Stimulated activated CD4-positive, alpha-beta T cell treated with anti-CD3 and anti-CD28 coated beads, Interleukin-1b, Interleukin-23, amount 100 ng/mL, for 4 hours (primary cell): ENCODE data around the gene SDR9C7.
"Not testable (repeated sequence)": the region's sequence is repeated elsewhere in the genome, so short reads cannot be mapped to it uniquely, and the experiment has no call there.

Experiments
- DNase-seq, 2 donors: peaks; one replicate each; pipeline ENCODE4 v3.0.0-alpha.2; 2020; ENCODE audit warnings: low read depth in 2 of 2

SDR9C7 gene

GRCh38 chr12:56933826-56934625, at the start of gene SDR9C7:
SDR9C7 (minus strand) TSS chr12:56934408; CDS start chr12:56934261, 147 bp downstream.
- no peak for DNase-seq

DNA sequence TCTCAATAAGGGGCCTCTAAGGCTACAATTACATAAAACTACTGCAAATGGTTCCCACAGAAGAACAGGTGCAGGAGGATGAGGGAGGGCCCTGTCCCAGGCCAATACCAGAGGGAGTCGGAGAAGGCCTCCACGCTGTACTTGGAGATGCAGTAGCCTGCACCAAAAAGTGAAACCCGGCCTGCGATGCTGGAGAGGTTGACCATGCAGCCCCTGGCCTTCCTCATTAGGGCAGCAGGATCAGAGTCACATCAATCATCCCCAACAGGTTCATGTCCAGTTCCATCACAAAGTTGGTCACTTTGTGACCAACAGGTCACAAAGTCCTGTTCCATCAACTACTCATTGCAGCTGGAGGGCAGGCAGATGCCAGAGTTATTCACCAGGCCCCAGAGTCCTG, 49.2 kb upstream of the SDR9C7 start:
- DNase-seq: no peak

DNA sequence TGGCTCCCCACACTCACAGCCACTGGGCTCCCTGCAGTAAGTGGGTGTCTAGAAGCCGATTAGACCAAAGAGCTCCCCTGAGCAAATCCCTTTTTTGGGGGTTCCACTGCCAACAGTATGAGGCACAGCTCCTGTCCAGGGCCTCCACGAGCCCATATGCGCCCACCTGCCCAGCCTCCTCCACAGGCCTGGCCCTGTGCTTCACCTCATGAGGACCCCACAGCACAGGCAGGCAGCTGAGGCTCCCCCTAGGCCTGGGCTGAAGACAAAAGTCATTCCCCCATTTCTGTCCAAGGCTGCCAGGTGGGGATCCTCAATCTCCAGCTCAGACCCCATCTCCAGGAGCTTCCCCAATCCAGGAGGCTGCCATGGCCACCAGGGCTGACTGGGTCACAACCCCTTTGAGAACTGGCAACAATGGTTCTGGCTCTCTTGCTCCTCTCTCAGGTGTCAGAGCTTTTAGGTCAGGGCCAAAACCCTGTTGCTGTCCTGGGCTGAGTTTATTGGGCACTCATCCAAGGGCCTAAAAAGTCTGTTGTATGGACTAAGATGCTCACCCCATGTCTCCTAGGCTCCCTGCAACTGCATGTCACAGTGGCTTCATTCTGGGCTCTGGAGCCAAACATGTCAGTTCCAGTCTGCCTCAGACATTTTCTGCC, 48.5 kb upstream of the SDR9C7 start:
- not testable (repeated sequence) for DNase-seq

GRCh38 chr12:56980941-56981530, 46.8 kb upstream of the SDR9C7 start:
- DNase-seq: no peak

- no peak for DNase-seq
Measured at GRCh38 chr12:56980268-56980667, 46.1 kb upstream of the SDR9C7 start.

DNA sequence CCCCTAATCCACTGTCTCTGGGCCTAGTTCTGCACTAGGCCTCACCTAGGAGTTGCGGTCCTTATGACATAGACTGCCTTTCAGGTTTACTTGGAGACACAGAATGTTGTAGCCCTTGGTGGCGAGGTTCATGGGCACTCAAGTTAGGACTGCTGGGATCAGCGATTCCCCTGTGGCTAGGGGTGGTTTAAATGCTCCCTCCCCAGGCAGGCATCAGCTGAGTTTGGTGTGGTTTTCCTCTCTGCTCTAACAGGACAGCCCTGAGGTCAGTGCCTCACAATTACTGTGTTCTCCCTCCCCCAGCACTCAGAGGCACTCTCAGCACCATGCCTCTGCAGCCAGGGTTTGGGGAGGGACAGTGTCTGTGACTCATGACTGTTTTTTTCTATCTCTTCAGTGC, 45.4 kb upstream of the SDR9C7 start:
- no peak for DNase-seq

GRCh38 chr12:56978397-56979138, 44.4 kb upstream of the SDR9C7 start:
- no peak for DNase-seq

GRCh38 chr12:56977361-56977760, 43.2 kb upstream of the SDR9C7 start:
- DNase-seq: not testable (repeated sequence)

- DNase-seq: not testable (repeated sequence)
Measured at GRCh38 chr12:56974224-56974623, 40.0 kb upstream of the SDR9C7 start.

DNA sequence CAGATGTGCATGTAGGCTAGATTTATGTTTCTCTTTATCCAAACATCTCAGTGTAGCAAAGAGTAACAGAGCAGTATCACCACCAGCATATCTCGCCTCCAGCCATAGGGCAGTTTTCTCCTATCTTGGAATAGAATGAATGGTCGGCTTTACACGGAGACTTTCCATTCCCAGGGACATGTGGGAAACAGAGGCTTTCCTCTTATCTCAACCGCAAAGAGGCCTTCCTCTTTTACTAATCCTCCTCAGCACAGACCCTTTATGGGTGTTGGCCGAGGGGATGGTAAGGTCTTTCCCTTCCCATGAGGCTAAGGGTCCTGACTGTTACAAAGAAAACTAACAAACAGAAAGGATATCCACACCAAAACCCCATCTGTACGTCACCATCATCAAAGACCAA, 34.7 kb upstream of the SDR9C7 start:
- DNase-seq: not testable (repeated sequence)

DNA sequence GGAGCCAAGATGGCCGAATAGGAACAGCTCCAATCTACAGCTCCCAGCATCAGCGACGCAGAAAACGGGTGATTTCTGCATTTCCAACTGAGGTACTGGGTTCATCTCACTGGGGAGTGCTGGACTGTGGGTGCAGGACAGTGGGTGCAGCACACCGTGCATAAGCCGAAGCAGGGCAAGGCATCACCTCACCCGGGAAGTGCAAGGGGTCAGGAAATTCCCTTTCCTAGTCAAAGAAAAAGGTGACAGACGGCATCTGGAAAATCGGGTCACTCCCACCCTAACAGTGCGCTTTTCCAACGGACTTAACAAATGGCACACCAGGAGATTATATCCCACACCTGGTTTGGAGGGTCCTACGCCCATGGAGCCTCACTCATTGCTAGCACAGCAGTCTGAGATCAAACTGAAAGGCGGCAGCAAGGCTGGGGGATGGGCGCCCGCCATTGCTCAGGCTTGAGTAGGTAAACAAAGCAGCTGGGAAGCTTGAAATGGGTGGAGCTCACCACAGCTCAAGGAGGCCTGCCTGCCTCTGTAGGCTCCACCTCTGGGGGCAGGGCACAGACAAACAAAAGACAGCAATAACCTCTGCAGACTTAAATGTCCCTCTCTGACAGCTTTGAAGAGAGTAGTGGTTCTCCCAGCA, 31.9 kb upstream of the SDR9C7 start:
- DNase-seq: not testable (repeated sequence)

- not testable (repeated sequence) for DNase-seq
Measured at GRCh38 chr12:56965124-56965523, 30.9 kb upstream of the SDR9C7 start.

DNA sequence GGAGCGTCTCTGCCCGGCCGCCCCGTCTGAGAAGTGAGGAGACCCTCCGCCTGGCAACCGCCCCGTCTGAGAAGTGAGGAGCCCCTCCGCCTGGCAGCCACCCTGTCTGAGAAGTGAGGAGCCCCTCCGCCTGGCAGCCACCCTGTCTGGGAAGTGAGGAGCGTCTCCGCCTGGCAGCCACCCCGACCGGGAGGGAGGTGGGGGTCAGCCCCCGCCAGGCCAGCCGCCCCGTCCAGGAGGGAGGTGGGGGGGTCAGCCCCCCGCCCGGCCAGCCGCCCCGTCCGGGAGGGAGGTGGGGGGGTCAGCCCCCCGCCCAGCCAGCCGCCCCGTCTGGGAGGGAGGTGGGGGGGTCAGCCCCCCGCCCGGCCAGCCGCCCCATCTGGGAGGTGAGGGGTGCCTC, 29.3 kb upstream of the SDR9C7 start:
- not testable (repeated sequence) for DNase-seq

- DNase-seq: not testable (repeated sequence)
Measured at GRCh38 chr12:56962247-56962646, 28.0 kb upstream of the SDR9C7 start.

DNA sequence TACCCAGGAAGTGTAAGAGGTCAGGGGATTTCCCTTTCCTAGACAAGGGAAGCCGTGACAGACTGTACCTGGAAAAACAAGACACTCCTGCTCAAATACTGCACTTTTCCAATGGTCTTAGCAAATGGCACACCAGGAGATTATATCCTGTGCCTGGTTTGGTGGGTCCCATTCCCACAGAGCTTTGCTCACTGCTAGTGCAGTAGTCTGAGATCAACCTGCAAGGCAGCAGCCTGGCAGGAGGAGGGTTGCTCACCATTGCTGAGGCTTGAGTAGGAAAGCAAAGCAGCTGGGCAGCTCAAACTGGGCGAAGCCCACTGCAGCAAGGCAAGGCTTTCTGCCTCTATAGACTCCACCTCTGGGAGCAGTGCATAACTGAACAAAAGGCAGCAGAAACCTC, 24.2 kb upstream of the SDR9C7 start:
- DNase-seq: no peak

DNA sequence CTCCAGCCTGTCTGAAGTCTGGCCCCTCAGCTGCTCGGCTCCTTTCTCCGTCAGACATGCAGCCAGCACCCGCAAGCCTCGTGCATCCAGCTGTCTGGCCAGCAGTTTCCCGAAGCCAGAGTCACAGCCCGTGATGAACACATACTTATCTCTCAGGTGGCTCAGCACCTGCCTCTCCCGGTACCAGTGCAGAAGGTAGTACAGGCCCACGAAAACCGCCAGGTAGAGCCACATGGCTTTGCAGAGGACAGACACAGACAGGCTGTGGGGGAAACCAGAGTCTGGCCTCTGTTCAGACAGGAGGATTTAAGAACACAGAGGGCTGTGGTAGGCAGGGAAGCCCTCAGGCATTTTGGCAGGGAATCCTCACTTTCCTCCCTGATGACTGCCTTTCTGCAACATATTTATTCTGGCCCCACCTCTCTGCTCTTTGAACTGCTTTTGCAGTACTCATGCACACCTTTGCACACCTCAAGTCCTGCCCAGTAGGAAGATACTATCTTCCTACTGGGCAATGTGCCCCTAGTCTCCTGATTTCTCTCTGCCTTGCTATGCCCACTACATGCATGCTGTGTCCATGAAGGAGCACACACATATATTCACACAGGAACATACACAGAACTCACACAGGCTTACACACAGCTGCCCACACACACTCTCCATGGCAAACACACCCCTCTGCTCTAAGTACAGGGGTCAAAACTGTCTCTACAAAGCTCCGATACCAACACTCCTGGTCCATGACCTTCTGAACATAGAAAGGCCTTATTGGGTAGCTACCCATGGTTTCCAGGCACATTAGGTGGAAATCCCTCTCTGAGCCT, 23.2 kb upstream of the SDR9C7 start, which contains the start of gene RDH16:
RDH16 (minus strand) TSS at position 380 of the 824 bp plus-strand sequence; CDS start at position 234, 146 bp downstream.
- no peak for DNase-seq

- DNase-seq: no peak
Measured at GRCh38 chr12:56955631-56956256, 21.5 kb upstream of the SDR9C7 start.

DNA sequence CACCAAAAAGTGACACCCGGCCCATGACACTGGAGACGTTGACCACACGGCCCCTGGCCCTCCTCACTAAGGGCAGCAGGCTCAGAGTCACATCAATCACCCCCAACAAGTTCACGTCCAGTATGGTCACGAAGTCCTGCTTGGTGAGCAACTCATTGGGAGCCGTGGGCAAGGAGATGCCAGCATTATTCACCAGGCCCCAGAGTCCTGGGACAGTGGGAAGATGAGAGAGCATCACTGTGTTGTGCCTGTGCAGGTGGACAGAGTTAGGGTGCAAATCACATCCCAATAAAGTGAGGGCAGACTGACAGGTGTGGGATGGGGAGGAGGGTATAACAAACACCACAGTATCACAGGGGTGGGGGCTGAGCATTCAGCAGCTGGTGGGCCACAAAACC, 20.7 kb upstream of the SDR9C7 start:
- no peak for DNase-seq

DNA sequence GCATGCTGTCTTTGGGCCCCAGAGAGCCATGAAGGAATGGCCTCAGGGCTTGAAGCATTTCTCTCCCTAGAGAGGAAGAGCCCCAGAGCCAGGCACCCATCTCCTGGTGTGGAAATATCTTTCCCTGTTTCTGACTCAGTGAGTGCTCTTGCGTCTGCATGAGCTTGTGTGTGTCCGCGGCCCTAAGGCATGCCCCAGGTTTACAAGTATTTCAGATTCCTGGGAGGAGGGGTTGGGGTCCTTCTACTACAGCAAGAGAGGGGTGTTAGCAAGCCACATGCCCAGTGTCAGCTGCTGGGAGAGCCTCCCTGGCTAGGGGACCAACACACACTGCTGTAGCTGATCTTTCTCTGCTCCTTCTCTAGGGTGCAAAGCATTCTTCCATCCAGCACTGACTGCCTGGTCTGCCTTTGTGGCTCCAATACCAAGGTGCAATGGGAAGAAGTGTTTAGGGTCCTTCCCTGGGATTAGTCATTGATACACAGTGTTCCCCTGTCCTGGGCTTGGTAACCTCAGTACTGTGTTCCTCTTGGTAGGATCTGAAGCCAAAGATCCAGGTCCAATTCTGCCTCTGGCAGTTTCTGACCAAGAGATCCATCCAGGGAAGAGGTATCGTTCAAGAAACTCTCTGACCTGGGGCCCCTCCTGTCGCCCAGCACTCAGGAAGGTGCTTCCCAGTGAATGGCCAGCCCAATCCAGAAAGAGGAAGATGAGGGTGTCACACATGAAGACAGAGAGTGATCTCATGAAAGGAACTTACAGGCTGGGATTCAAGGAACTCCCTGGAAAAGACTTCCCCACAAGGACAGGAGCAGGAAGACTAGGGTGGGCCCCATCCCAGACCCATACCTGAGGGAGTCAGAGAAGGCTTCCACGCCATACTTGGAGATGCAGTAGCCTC, 20.1 kb upstream of the SDR9C7 start:
- no peak for DNase-seq
